T-cell (primary cell): Measurements from ENCODE around the gene URGCP. TPM values are rescaled to one million over a fixed set of nuclear protein-coding genes. Genes with fewer than 3 reads are reported as not detected.
A peak's percentile ranks its signal among the peaks of the same experiment; 100 is the strongest.
"Not testable (repeated sequence)": the region's sequence is repeated elsewhere in the genome, so short reads cannot be mapped to it uniquely, and the experiment has no call there.

Source experiments
- ATAC-seq, 4 experiments: fragments of 200-7000 bp in 3 of 4; fragments of 150-1000 bp in 1 of 4; cut with Tn5 transposase; replicated peaks in 1 of 4; 1 replicate in 3 of 4; 2 replicates in 1 of 4; pipeline ENCODE4 v1.10.0; 2021; ENCODE audit warnings: moderate library complexity in 3 of 4, mild to moderate bottlenecking in 2 of 4, moderate number of reproducible peaks in 1 of 4
- CTCF ChIA-PET, 2 donors: fragments of 300-600 bp; sonication (Branson Sonifier 250); formaldehyde crosslinking; loops; one replicate each; lab custom pipeline; 2022; ENCODE audit warnings: antibody characterized with exemption in 2 of 2; lab: Charles Lee
- POLR2A ChIA-PET, 2 donors: fragments of 300-600 bp; sonication (Branson Sonifier 250); formaldehyde crosslinking; loops; one replicate each; lab custom pipeline; 2022; ENCODE audit warnings: antibody characterized with exemption in 2 of 2; lab: Charles Lee
- DNase-seq, 35 experiments: peaks; one replicate each; pipeline versions ENCODE4 v3.0.0 to v3.0.0-alpha.2; 2013 to 2023
- H3K27ac ChIP-seq: one replicate; pipeline ENCODE4 v1.5.1; 2013; ENCODE audit warnings: low read length
- H3K27me3 ChIP-seq, 2 experiments: replicated peaks in 1 of 2; 1 replicate in 1 of 2; 2 replicates in 1 of 2; pipeline versions ENCODE4 v1.6.1 to v1.7.0; 2013; ENCODE audit warnings: low read length in 1 of 2, mixed read lengths in 1 of 2; ENCODE audit not compliant: control insufficient read depth in 2 of 2, insufficient read depth in 2 of 2; ENCODE audit errors: extremely low read depth in 1 of 2
- H3K36me3 ChIP-seq, 2 donors: 1 replicate in 1 of 2; 2 replicates in 1 of 2; pipeline versions ENCODE4 v1.6.1 to v1.7.0; 2013; ENCODE audit warnings: low read length in 1 of 2; ENCODE audit not compliant: control insufficient read depth in 2 of 2, insufficient read depth in 1 of 2; ENCODE audit errors: extremely low read depth in 1 of 2
- H3K4me1 ChIP-seq, 2 experiments: 1 replicate in 1 of 2; 2 replicates in 1 of 2; pipeline versions ENCODE4 v1.6.1 to v1.7.0; 2013; ENCODE audit warnings: low read length in 2 of 2, mixed read lengths in 1 of 2; ENCODE audit not compliant: insufficient read depth in 2 of 2, control insufficient read depth in 1 of 2; ENCODE audit errors: extremely low read depth in 1 of 2
- H3K4me3 ChIP-seq, 2 donors: 1 replicate in 1 of 2; 2 replicates in 1 of 2; pipeline versions ENCODE4 v1.5.1 to v1.7.0; 2013; ENCODE audit warnings: mild to moderate bottlenecking in 2 of 2, low read length in 1 of 2, moderate library complexity in 1 of 2; ENCODE audit not compliant: control insufficient read depth in 1 of 2; ENCODE audit errors: extremely low read depth in 1 of 2
- H3K9me3 ChIP-seq: 2 replicates; pipeline ENCODE4 v1.7.0; 2013
- H3K27ac Mint-ChIP-seq, 2 donors: one replicate each; pipeline ENCODE4 v1.8.0; 2020 to 2021; ENCODE audit warnings: mild to moderate bottlenecking in 2 of 2, mixed read lengths in 2 of 2
- H3K27me3 Mint-ChIP-seq, 2 donors: one replicate each; pipeline ENCODE4 v1.8.0; 2021 to 2022; ENCODE audit warnings: mixed read lengths in 2 of 2
- H3K36me3 Mint-ChIP-seq: one replicate; pipeline ENCODE4 v1.8.0; 2021; ENCODE audit warnings: mixed read lengths
- H3K4me1 Mint-ChIP-seq, 3 donors: one replicate each; pipeline ENCODE4 v1.8.0; 2020 to 2022; ENCODE audit warnings: mixed read lengths in 3 of 3, mild to moderate bottlenecking in 1 of 3
- H3K4me3 Mint-ChIP-seq, 3 donors: one replicate each; pipeline ENCODE4 v1.8.0; 2020 to 2022; ENCODE audit warnings: mild to moderate bottlenecking in 3 of 3, mixed read lengths in 3 of 3, moderate library complexity in 3 of 3
- H3K9me3 Mint-ChIP-seq, 3 donors: one replicate each; pipeline ENCODE4 v1.8.0; 2020 to 2022; ENCODE audit warnings: mixed read lengths in 3 of 3
- WGBS: methylation state at CpG from one replicate; pipeline ENCODE4 v1.1.5; 2013; ENCODE audit warnings: missing lambda C conversion rate; ENCODE audit not compliant: insufficient coverage; 5-methylcytosine and 5-hydroxymethylcytosine counted together
- total RNA-seq, 35 experiments: library from RNA in 6 of 35; stranded (reverse) in 6 of 35; fragments of 120-200 nt in 1 of 35; gene quantifications; one replicate each; pipeline versions ENCODE4 v1.2.1 to v1.2.4 and lab custom pipeline; 2013 to 2026

Gene URGCP
- total RNA-seq, 5 donors from 2014 or later (not counting 1 experiment from before 2014, with no cell fraction given), result 22.3 to 35.2 (median 33.6) TPM

DNA sequence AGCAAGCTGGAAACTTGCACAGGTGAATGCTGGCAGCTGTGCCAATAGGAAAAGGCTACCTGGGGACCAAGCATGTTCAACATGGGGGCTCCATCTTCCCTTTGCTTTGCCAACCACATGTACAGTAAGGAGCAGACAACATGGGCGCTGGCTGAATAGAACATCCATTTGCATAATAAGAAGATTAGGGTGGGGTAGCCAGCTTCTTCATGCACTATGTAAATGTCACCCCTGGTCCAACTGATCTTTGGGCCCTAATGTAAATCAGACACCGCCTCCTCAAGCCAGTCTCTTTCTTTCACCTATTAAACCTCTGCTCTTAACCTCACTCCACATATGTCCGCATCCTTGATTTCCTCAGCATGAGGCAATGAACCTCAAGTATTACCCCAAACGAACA, 63.1 kb downstream of the URGCP start:
- ATAC-seq (no peak), DNase-seq (no peak)
- Histone ChIP-seq H3K27me3 (peaks cover 0 to 10% of the 10 kb centered on the region in 2 experiments), H3K4me3 (no peak overlapping the region), H3K27ac (no peak overlapping the region), H3K9me3 (no peaks in the 10 kb centered on the region), H3K4me1 (peaks cover 3 to 6% of the 10 kb centered on the region in 2 experiments), H3K36me3 (no peaks in the 10 kb centered on the region)
- Mint-ChIP-seq H3K9me3 (no peaks in the 10 kb centered on the region), H3K4me3 (no peak overlapping the region), H3K27ac (no peak overlapping the region), H3K27me3 (peaks cover 0 to 10% of the 10 kb centered on the region in 2 donors), H3K36me3 (no peaks in the 10 kb centered on the region), H3K4me1 (peaks cover 5 to 7% (median 5%) of the 10 kb centered on the region in 3 donors)
- WGBS, result 100% methylated on average over 3 of the region's 4 CpGs
- CTCF ChIA-PET, result interaction anchor here in 1 of 2 donors (0.7 kb wide), 1 partner anchor 263 kb away, joined by 6 read pairs; no protein-coding TSS in a partner anchor
- POLR2A ChIA-PET, result no interaction called here

DNA sequence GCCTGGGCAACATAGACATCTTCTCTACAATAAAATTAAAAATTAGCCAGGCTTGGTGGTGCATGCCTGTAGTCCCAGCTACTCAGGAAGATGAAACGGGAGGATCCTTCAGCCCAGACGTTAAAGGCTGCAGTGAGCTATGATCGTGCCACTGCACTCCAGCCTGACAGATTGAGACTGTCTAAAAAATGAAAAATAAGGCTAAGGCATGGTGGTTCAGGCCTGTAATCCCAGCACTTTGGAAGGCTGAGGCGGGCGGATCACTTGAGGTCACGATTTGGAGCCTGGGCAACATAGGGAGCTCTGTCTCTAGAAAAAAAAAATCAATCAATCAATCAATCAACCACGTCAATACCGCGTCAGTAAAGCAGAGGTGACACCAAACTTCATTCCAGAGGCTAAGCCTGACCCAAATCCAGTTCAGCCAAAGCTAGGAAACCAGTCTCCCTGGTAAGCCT, 68.2 kb downstream of the URGCP start:
- Histone ChIP-seq H3K36me3 (no peaks in the 10 kb centered on the region), H3K27ac (no peak overlapping the region), H3K4me3 (no peak overlapping the region), H3K27me3 (no peaks in the 10 kb centered on the region), H3K4me1 (peaks cover 3 to 20% of the 10 kb centered on the region in 2 experiments), H3K9me3 (no peaks in the 10 kb centered on the region)
- Mint-ChIP-seq H3K27ac (peak overlapping the region in 1 of 2 donors; percentile 80), H3K4me1 (peaks cover 19 to 23% (median 22%) of the 10 kb centered on the region in 3 donors), H3K36me3 (no peaks in the 10 kb centered on the region), H3K27me3 (no peaks in the 10 kb centered on the region), H3K9me3 (no peaks in the 10 kb centered on the region), H3K4me3 (peak overlapping the region in 1 of 3 donors; percentile 64)
- CTCF ChIA-PET, result interaction anchor here (0.6 to 6.3 kb wide), 22 partner anchors 9 to 1796 kb away, joined by 3 to 74 read pairs (median 5); partner anchors contain the start of genes COA1 (in 2 of the 2), STK17A (in 2 of the 2), MRPL32 (in 1 of the 2) and PSMA2 (in 1 of the 2)
- POLR2A ChIA-PET, result no interaction called here
- no peak for ATAC-seq
- no peak for DNase-seq
- 82% methylated on average over 3 of the region's 9 CpGs for WGBS

DNA sequence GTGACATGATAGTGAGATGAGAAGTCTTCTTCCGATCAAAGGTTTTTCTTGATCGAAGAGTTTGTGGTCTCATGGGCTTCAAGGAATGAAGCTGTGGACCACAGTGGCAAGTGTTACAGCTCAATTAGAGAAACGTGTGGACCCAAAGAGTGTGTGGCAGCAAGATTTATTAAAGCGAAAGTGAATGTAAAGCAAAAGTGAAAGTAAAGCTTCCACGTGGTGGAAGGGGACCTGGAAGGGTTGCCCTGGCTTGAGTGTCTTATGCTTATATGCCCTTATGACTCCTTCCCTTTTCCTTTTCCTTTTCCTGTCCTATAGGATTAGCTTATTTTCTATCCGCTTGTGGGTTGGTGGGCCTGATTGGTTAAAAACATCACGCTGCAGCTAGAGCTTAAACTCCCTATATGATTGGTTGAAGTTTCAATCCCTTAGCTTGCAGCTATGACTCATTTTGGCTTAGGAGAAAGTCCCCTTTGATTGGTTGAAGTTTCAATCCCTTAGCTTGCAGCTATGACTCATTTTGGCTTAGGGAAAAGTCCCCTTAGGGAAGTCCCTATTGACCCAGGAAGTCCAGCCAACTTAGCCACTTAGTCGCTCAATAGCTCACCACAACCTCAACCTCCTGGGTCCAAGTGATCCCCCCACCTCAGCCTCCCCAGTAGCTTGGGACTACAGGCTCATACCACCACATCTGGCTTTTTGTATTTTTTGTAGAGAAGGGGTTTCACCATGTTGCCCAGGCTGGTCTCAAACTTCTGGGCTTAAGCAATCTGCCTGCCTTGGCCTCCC, 71.7 kb downstream of the URGCP start:
- Mint-ChIP-seq H3K4me3 (peak overlapping the region; percentile 71 to 88 (median 83)), H3K27ac (peak overlapping the region; percentile 93 to 96), H3K9me3 (peaks cover 0 to 3% (median 0%) of the 10 kb centered on the region in 3 donors), H3K27me3 (peaks cover under 1 to 4% of the 10 kb centered on the region in 2 donors), H3K36me3 (peaks cover 2% of the 10 kb centered on the region), H3K4me1 (peaks cover 19 to 24% (median 22%) of the 10 kb centered on the region in 3 donors)
- ChIA-PET CTCF (interaction anchor here (0.5 to 6.3 kb wide), 10 partner anchors 105 to 936 kb away, joined by 3 to 74 read pairs (median 4); partner anchors contain the start of genes STK17A (in 2 of the 2), MRPL32 (in 1 of the 2) and PSMA2 (in 1 of the 2)), POLR2A (interaction anchor here (0.6 to 1.3 kb wide), 5 partner anchors 90 to 371 kb away, joined by 3 to 16 read pairs (median 3); partner anchors contain the start of gene STK17A (in 2 of the 2))
- Histone ChIP-seq H3K36me3 (no peaks in the 10 kb centered on the region), H3K9me3 (no peaks in the 10 kb centered on the region), H3K27me3 (peaks cover 0 to 4% of the 10 kb centered on the region in 2 experiments), H3K27ac (peak overlapping the region; percentile 87), H3K4me1 (peaks cover 3 to 20% of the 10 kb centered on the region in 2 experiments), H3K4me3 (peak overlapping the region; percentile 25 to 66)
- DNase-seq, result peak in 21 of 35 experiments; percentile 2 to 76 (median 10)
- 25% methylated on average over 4 of the region's 8 CpGs for WGBS
- peak; percentile 36 to 54 (median 50) for ATAC-seq

DNA sequence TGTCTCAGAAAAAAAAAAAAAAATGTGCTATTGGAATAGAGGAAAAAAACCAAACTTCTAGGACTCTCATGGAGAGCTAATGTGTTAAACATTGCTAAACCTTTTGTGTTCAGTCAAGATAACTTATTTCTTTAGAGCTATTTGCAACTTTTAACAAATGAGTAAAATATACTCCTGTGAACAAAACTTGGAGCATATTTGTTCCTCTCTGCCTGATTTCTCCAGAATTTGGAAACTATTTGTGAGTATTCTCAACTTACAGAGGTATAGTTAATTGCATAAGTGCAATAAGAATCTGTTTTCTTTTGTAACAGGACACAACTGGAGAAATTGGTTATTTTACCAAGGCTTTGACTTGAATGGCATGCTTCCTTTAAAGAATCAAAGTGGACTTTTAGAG, 75.5 kb downstream of the URGCP start:
- H3K4me3 Mint-ChIP-seq, ATAC-seq, H3K36me3 Mint-ChIP-seq, H3K27ac Mint-ChIP-seq, POLR2A ChIA-PET, DNase-seq, CTCF ChIA-PET, H3K9me3 ChIP-seq, H3K27ac ChIP-seq, H3K27me3 ChIP-seq, H3K9me3 Mint-ChIP-seq, H3K36me3 ChIP-seq, H3K4me3 ChIP-seq: not testable (repeated sequence)
- peaks cover 22% of the 10 kb centered on the region in 2 donors for H3K27me3 Mint-ChIP-seq
- H3K4me1 ChIP-seq, result peaks cover 0 to 13% of the 10 kb centered on the region in 2 experiments
- H3K4me1 Mint-ChIP-seq, result peaks cover 12 to 17% (median 17%) of the 10 kb centered on the region in 3 donors

Other genes with a start within 250 kb of the URGCP start
- 10 to 100 TPM; 49.6 to 92.1 (median 67.8) TPM for gene COA1, start 177.1 kb downstream of the URGCP start, total RNA-seq
- gene BLVRA, start 147.9 kb downstream of the URGCP start, total RNA-seq, result 10 to 100 TPM; 14.1 to 21.3 (median 17.3) TPM
- gene MRPS24, start 37.1 kb downstream of the URGCP start, total RNA-seq, result 10 to 100 TPM; 44.6 to 71.6 (median 58.4) TPM
- 10 to 100 TPM in 3 of 5 donors, 1 to 10 TPM in 2; 6.7 to 12.8 (median 10.4) TPM for gene UBE2D4, start 19.8 kb upstream of the URGCP start, total RNA-seq
- not detected for gene SPDYE1, start 91.3 kb upstream of the URGCP start, total RNA-seq
- 100 to 1,000 TPM; 101 to 188 (median 156) TPM for gene DBNL, start 138.1 kb upstream of the URGCP start, total RNA-seq
- gene PGAM2, start 159.0 kb upstream of the URGCP start, total RNA-seq, result 1 to 10 TPM; 1.1 to 2.9 (median 1.7) TPM
- 10 to 100 TPM; 39.5 to 81.9 (median 70.7) TPM for gene POLM, start 175.9 kb upstream of the URGCP start, total RNA-seq
- gene AEBP1, start 197.7 kb upstream of the URGCP start, total RNA-seq, result 10 to 100 TPM; 18.1 to 28.4 (median 23.1) TPM
- gene POLD2, start 217.0 kb upstream of the URGCP start, total RNA-seq, result 10 to 100 TPM; 53.4 to 85.1 (median 72.6) TPM
- not detected for gene MYL7, start 234.7 kb upstream of the URGCP start, total RNA-seq